Transverse colon (tissue), 3 donors: ENCODE results near the gene PTPRN2.

Source experiments
- CTCF ChIP-seq, 5 experiments: fragments of 200-600 bp in 3 of 5; fragments of 450-650 bp in 2 of 5; sonication (generic) in 3 of 5; IDR thresholded peaks; 1 replicate in 2 of 5; 2 replicates in 3 of 5; pipeline ENCODE4 v1.5.1; 2016 to 2017; ENCODE audit warnings: antibody characterized with exemption in 5 of 5, inconsistent platforms in 3 of 5, mild to moderate bottlenecking in 2 of 5, moderate library complexity in 1 of 5
- EP300 ChIP-seq: sonication (generic); formaldehyde crosslinking; IDR thresholded peaks from one replicate; pipeline ENCODE4 v1.6.1; 2017; ENCODE audit warnings: antibody characterized with exemption, low read depth

GRCh38 chr7:158584407-158584806 lies 3.2 kb downstream of the PTPRN2 start:
- no peak for TF ChIP-seq EP300
- TF ChIP-seq CTCF (IDR thresholded peaks at IDR 0.05) = no peak
